ENCODE data around the gene LRRC47.

LRRC47 gene

DNA sequence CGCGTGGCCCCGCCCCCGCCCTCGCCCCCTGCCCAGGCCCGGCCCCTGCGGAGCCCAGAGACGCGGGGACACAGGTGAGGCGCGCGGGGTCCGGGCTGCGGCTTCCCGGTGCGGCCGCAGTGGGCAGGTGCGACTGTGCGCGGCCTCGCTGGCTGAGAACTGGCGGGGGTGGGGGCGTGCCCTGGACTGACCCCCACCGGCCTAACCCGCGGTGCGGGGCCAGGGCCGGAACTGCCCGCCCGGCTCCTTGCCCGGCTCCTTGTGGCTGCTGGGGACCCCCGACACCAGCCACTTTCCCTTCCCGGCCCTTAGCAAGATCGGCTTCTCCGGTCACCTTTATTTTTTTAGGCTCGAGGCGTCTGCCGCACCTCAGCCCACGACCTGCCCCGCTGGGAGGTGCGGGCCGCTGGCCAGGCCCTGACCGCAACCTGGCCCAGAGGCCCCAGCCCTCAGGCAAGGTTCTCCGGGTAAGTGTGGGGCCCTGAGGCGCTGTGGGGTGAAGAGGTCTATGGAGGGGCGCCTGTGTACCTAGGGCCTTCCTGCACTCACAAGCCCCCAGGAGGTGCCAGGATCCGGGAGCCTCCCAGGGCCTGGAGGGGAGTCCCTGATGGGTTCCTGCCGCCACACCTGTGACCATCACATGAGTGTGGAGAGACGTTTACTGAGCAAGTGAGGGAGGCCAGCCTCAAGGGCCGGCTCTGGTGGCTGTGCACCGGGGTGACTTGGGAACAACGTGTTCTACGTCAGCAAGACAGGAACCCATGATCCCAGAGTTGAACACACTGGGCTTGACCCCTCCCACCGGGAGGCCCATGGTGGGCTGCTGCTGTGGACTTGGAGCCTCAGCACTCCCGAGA, 23.4 kb downstream of the LRRC47 start, which contains the start of gene SMIM1:
Gene SMIM1, plus strand, starts transcription at position 35 of the 857 bp plus-strand sequence. CDS start 2,625 bp downstream, outside the sequence.
- in situ Hi-C loops (cut with MboI; ENCODE audit: low sequenced_read_pairs), result no loop called here

DNA sequence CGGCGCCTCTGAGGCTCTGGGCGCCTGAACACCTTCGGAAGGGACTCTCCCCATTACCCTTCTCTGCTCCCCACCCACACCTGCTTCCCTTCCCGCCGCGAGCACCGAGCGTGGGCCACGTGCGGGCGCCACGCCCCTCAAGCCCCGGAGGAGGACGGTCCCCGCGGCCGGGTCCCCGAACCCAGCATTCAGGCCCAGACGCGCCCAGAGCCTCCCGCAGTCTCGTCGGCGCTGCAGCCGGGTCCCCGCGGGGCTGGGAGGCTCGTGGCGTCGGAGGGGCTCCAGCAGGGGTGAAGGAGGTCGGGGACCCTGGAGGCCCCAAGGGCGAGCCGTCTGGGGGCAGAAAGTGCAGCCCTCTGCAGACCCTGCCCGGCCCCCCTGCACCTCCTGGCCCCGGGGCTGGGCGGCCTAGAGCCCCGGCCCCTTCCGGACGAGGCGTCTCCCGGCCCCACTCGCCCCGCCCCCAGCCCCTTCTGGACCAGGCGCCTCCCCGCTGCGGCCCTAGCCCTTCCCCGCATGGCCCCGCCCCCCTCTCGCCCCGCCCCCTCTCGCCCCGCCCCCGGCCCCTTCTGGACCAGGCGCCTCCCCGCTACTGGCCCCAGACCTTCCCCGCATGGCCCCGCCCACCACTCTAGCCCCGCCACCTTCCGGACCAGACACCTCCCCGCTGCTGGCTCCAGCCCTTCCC, 24.1 kb downstream of the LRRC47 start:
- in situ Hi-C loops (cut with MboI; ENCODE audit: low sequenced_read_pairs), result no loop called here

DNA sequence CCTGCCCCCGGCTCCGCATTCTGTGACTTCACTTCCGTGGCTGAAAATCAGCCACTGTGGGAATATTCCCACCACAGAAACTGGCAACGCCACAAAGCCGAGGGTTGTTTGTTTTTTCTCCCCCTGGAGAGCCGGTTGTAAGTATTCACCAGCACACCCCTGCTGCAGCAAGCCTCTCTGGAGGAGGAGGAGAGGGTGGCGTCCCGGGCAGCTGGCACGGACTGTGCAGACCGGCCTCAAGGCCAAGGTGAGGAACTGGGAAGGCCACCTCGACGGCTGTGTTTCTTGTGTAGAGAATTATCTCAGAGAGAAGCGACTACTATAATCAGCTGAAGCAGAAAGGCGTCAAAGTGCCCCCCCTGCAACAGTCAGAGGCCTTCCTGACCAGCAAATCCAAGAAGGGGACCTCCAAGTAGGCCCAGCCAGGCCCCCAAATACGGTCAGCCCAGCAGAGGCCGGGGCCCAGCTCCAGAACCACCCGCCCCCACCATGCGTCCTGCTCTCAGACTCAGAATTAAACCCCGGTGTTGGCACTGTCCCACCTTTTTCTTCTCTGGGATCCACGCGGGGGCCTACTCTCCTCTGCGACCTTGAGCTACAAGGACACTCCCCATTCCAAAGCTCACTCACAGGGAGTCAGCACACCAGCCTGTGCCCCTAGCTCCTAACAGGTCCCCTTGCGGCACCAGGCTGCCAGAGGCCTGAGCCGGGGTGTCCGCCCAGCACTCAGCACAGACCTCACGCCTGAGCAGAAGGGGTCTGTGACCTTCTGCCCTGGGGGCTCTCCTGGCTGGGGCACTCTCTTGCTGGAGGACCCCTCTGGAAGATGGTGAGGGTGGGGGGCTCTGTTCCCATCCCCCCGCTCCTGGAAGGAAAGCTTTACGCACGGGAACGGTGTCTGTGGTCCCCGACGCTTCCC, 24.9 kb downstream of the LRRC47 start:
- in situ Hi-C loops (cut with MboI; ENCODE audit: low sequenced_read_pairs), result no loop called here

DNA sequence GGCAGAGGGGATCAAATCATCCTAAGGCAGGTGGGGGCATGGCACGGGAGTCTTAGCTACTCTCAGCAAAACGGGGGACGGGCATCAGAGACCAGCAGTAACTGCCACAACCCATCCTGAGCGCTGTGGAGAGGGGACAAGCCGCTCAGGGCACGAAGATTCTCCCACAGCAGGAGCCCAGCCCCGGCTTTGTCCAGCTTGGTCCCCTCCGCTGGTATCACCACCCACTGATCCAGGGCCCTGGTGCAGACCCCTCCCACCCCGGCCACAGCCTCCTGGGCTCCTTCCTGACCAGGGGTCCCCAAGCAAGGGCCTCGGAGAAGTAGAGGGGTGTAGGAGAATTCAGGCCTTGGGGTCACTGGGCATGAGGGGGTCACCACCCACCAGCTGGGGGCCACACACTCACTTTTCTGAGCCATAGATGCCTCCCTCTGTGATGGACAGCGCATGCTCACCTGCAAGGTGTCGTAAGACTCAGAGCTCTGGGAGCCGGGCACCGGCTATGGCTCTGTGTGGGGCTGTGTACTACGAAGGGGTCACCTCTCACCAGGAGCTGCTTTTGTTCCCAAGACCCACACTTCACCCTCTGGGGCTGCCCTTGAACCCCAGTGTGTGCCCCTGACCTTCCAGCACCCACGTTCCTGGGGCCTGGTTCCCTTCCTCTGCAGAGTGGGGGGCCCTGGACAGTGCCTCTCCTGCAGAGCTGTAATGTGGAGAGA, 26.1 kb downstream of the LRRC47 start:
- in situ Hi-C loops (cut with MboI; ENCODE audit: low sequenced_read_pairs), result no loop called here

DNA sequence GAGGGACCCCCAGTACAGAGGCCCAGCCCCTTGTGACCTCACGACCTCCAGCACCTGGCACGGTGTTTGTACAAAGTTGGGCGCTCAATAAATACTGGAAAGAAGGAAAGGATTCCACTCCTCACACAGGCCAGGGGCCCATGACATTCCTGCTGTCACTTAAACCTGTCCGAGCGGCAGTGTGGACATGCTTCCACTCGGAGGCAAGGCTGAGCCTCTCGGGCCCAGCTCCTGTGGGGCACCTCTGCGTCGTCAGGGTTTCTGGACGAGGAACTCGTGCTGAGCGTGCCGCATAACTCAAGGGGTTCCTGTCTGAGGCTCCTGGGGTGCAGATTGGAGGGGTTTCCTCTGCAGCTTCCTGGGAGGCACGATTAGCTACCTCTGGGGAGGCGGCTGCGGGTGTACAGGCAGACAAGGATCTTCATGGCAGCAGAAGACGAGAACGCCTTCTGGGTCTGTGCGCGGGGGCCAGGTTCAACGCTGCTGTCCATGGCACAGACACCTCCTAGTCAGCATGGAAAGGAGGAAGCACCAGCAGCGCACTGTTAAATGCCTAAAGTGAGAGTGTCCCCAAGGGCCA, 27.4 kb downstream of the LRRC47 start:
- in situ Hi-C loops (cut with MboI; ENCODE audit: low sequenced_read_pairs), result no loop called here

GRCh38 chr1:3767328-3767925, 28.9 kb downstream of the LRRC47 start:
- in situ Hi-C loops (cut with MboI; ENCODE audit: low sequenced_read_pairs), result no loop called here

DNA sequence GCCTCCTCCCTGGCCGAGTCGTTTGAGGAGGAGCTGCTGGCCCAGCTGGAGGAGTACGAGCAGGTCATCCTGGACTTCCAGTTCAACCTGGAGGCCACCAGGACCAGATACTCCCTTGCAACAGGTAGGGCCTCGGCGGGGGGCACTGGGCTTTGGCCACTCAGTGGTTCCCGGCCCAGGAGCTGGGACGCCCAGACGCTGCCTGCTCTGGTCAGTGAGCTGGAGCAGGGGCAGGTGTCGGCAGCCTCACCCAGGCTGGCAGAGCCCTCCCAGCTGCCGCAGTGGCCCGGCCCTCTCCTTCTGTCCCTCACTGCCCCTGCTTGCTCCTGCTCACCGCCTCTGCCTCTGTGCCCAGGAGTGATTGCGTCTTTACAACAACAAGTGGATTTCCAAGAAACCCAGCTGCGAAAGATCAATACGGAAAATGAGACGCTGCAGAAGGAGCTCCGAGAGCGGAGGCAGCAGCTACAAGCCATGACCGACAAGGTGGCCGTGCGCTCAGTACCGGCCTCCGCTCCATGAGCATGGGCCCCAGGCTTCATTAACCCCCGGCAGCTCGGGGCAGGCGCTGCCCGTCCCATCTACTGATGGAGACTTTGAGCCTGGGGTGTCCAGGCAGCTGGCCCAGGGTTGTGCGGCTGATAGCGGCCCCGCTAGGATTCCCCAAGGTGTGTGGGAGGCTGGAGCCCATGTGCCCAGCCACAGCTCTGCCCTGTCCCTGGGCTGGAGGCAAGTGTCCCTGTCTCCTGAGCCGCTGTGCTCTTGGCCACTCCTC, 32.8 kb downstream of the LRRC47 start:
- in situ Hi-C loops (cut with MboI; ENCODE audit: low sequenced_read_pairs), result no loop called here

- in situ Hi-C loops (cut with MboI; ENCODE audit: low sequenced_read_pairs), result no loop called here
Observed at GRCh38 chr1:3762873-3763228, 33.4 kb downstream of the LRRC47 start.

- in situ Hi-C loops (cut with MboI; ENCODE audit: low sequenced_read_pairs), result no loop called here
Observed at GRCh38 chr1:3762151-3762872, 34.0 kb downstream of the LRRC47 start.

GRCh38 chr1:3761296-3762010, 34.8 kb downstream of the LRRC47 start:
- in situ Hi-C loops (cut with MboI; ENCODE audit: low sequenced_read_pairs), result no loop called here

DNA sequence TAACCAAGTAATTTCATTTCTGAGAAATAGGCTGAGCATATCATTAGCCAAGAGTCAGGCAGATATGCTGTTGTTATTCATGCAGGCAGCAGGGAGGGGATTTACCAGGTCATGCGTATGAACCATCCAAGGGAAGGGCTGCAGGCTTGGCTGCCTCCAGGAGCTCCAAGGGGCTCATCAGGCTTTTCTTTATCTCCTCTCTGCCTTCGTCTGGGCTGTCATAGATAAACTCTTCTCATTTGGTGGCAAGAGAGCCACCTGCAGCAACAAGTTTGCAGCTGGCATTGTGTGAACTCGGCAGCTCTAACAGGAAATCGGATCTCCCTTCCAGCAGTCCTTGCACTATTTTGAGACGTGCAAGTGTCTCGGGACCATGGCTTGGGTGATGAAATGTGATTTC, 36.5 kb downstream of the LRRC47 start:
- in situ Hi-C loops (cut with MboI; ENCODE audit: low sequenced_read_pairs), result no loop called here

DNA sequence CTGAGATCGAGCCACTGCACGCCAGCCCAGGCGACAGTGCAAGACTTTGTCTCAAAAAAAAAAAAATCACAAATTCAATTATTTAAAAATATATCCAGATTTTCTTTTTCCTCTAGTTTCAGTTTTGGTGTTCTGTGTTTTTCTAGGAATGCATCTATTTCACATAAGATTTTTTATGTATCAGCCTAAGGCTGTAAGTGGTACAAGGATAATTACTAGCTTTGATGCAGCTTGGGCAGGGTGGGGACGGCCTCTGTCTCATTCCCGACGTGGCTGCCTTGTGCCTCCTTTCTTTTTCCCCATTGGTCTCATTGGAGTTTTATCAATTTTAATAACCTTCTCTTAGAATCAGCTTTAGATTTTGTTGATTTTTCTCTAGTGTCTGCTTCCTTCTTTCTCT, 37.1 kb downstream of the LRRC47 start:
- in situ Hi-C loops (cut with MboI; ENCODE audit: low sequenced_read_pairs), result no loop called here

GRCh38 chr1:3756394-3756793, 39.9 kb downstream of the LRRC47 start:
- in situ Hi-C loops (cut with MboI; ENCODE audit: low sequenced_read_pairs), result no loop called here

GRCh38 chr1:3753656-3754454, 42.4 kb downstream of the LRRC47 start:
- in situ Hi-C loops (cut with MboI; ENCODE audit: low sequenced_read_pairs), result no loop called here

- in situ Hi-C loops (cut with MboI; ENCODE audit: low sequenced_read_pairs), result no loop called here
Observed at GRCh38 chr1:3752400-3752945, 43.8 kb downstream of the LRRC47 start, which contains the start of gene CCDC27. TSS of gene CCDC27 (plus strand) at chr1:3752450. CDS start at chr1:3752482, 32 bp downstream.

DNA sequence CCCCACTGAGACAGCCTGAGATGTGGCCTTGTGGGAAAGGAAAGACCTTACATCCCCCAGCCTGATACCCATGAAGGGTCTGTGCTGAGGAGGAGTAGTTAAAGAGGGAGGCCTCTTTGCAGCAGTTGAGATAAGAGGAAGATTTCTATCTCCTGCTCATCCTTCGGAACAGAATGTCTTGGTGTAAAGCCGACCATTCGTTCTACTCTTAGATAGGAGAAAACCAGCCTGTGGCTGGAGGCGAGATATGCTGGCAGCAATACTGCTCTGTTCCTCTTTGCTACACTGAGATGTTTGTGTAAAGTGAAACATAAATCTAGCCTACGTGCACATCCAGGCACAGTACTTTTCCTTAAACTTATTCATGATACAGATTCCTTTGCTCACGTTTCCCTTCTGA, 45.6 kb downstream of the LRRC47 start:
- in situ Hi-C loops (cut with MboI; ENCODE audit: low sequenced_read_pairs), result no loop called here

- in situ Hi-C loops (cut with MboI; ENCODE audit: low sequenced_read_pairs), result no loop called here
Observed at GRCh38 chr1:3749512-3749911, 46.8 kb downstream of the LRRC47 start.
